ENCODE results near the gene ASTL.
"Not testable (repeated sequence)": the region's sequence is repeated elsewhere in the genome, so short reads cannot be mapped to it uniquely, and the experiment has no call there.

Gene ASTL

GRCh38 chr2:96138179-96139145 lies at the start of gene ASTL:
Gene ASTL (minus strand): TSS chr2:96138502. CDS start chr2:96138436, 66 bp downstream.
- in situ Hi-C loops (cut with HindIII; ENCODE audit: low sequenced_read_pairs): no loop called here

- in situ Hi-C loops (cut with HindIII; ENCODE audit: low sequenced_read_pairs): no loop called here
Observed at GRCh38 chr2:96186562-96186961, 48.3 kb upstream of the ASTL start.

GRCh38 chr2:96185516-96185915 lies 47.2 kb upstream of the ASTL start:
- in situ Hi-C loops (cut with HindIII; ENCODE audit: low sequenced_read_pairs): no loop called here

- in situ Hi-C loops (cut with HindIII; ENCODE audit: low sequenced_read_pairs): no loop called here
Observed at GRCh38 chr2:96184989-96185388, 46.7 kb upstream of the ASTL start.

- in situ Hi-C loops (cut with HindIII; ENCODE audit: low sequenced_read_pairs): no loop called here
Observed at GRCh38 chr2:96184188-96184587, 45.9 kb upstream of the ASTL start.

- in situ Hi-C loops (cut with HindIII; ENCODE audit: low sequenced_read_pairs): no loop called here
Observed at GRCh38 chr2:96181529-96181928, 43.2 kb upstream of the ASTL start.

GRCh38 chr2:96180521-96180920 lies 42.2 kb upstream of the ASTL start:
- in situ Hi-C loops (cut with HindIII; ENCODE audit: low sequenced_read_pairs): no loop called here

GRCh38 chr2:96180002-96180401 lies 41.7 kb upstream of the ASTL start:
- in situ Hi-C loops (cut with HindIII; ENCODE audit: low sequenced_read_pairs): no loop called here

- in situ Hi-C loops (cut with HindIII; ENCODE audit: low sequenced_read_pairs): no loop called here
Observed at GRCh38 chr2:96176661-96177060, 38.4 kb upstream of the ASTL start.

GRCh38 chr2:96175951-96176350 lies 37.6 kb upstream of the ASTL start:
- in situ Hi-C loops (cut with HindIII; ENCODE audit: low sequenced_read_pairs): no loop called here

- in situ Hi-C loops (cut with HindIII; ENCODE audit: low sequenced_read_pairs): no loop called here
Observed at GRCh38 chr2:96174251-96175144, 36.2 kb upstream of the ASTL start.

GRCh38 chr2:96171831-96172230 lies 33.5 kb upstream of the ASTL start:
- in situ Hi-C loops (cut with HindIII; ENCODE audit: low sequenced_read_pairs): no loop called here

- in situ Hi-C loops (cut with HindIII; ENCODE audit: low sequenced_read_pairs): no loop called here
Observed at GRCh38 chr2:96170626-96171025, 32.3 kb upstream of the ASTL start.

- in situ Hi-C loops (cut with HindIII; ENCODE audit: low sequenced_read_pairs): no loop called here
Observed at GRCh38 chr2:96169868-96170507, 31.7 kb upstream of the ASTL start.

GRCh38 chr2:96167407-96168013 lies 29.2 kb upstream of the ASTL start:
- in situ Hi-C loops (cut with HindIII; ENCODE audit: low sequenced_read_pairs): no loop called here

- in situ Hi-C loops (cut with HindIII; ENCODE audit: low sequenced_read_pairs): no loop called here
Observed at GRCh38 chr2:96164459-96165184, 26.3 kb upstream of the ASTL start.

GRCh38 chr2:96163768-96164429 lies 25.6 kb upstream of the ASTL start:
- in situ Hi-C loops (cut with HindIII; ENCODE audit: low sequenced_read_pairs): no loop called here

- in situ Hi-C loops (cut with HindIII; ENCODE audit: low sequenced_read_pairs): no loop called here
Observed at GRCh38 chr2:96163415-96163767, 25.1 kb upstream of the ASTL start.

- in situ Hi-C loops (cut with HindIII; ENCODE audit: low sequenced_read_pairs): no loop called here
Observed at GRCh38 chr2:96161898-96162297, 23.6 kb upstream of the ASTL start.

- in situ Hi-C loops (cut with HindIII; ENCODE audit: low sequenced_read_pairs): not testable (repeated sequence)
Observed at GRCh38 chr2:96160366-96160765, 22.1 kb upstream of the ASTL start.

Data from DLD1 (cell line).